GM12873 (cell line): ENCODE results near the gene MYMK.

Experiments used
- CTCF ChIP-seq: IDR thresholded peaks from 2 replicates; pipeline ENCODE4 v1.5.1; 2012; ENCODE audit warnings: low read depth, mild to moderate bottlenecking, moderate library complexity, low read length, control low read depth; ENCODE audit not compliant: insufficient read depth; ENCODE audit errors: missing control alignments

The MYMK gene

GRCh38 chr9:133509179-133510083 is 15.3 kb downstream of the MYMK start:
- TF ChIP-seq CTCF, result no peak

- TF ChIP-seq CTCF, result no peak
Measured at GRCh38 chr9:133508046-133508445, 16.7 kb downstream of the MYMK start.

- no peak for TF ChIP-seq CTCF
Measured at GRCh38 chr9:133507246-133507965, 17.4 kb downstream of the MYMK start.

GRCh38 chr9:133506653-133507038 is 18.1 kb downstream of the MYMK start:
- no peak for TF ChIP-seq CTCF

GRCh38 chr9:133505901-133506652 is 18.7 kb downstream of the MYMK start:
- TF ChIP-seq CTCF, result no peak

- no peak for TF ChIP-seq CTCF
Measured at GRCh38 chr9:133505186-133505830, 19.5 kb downstream of the MYMK start.
